C4-2B (cell line): Measurements from ENCODE around the gene LIM2.

Experiments
- ZFX ChIP-seq: fragments of 450-650 bp; IDR thresholded peaks from 2 replicates; pipeline ENCODE4 v1.6.1; 2017
- TF ChIP-seq, protein P1 (sequence below): fragments of 450-650 bp; conservative IDR thresholded peaks from 2 replicates; pipeline ENCODE4 v1.5.1; 2017; ENCODE audit warnings: mild to moderate bottlenecking

DNA sequence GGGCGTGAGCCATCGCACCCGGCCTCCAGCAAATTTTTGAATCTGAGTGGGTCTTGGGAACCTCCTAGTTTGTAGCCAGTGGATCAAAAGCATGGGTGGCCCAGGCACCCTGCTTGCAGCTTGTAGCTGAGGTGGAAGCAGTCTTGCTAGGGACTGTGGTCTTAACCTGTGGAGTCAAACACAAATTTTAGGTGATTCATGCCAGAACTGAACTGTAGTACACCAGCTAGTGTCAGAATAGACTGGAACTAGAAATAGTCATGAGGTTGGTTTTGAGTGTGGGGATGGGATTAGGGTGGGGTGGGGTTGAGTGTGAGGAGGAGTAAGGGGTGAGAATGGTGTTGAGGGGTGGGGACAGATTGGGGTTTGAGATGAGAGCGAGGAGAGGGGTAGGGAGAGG, 5.8 kb downstream of the LIM2 start:
- TF ChIP-seq, protein P1, sequence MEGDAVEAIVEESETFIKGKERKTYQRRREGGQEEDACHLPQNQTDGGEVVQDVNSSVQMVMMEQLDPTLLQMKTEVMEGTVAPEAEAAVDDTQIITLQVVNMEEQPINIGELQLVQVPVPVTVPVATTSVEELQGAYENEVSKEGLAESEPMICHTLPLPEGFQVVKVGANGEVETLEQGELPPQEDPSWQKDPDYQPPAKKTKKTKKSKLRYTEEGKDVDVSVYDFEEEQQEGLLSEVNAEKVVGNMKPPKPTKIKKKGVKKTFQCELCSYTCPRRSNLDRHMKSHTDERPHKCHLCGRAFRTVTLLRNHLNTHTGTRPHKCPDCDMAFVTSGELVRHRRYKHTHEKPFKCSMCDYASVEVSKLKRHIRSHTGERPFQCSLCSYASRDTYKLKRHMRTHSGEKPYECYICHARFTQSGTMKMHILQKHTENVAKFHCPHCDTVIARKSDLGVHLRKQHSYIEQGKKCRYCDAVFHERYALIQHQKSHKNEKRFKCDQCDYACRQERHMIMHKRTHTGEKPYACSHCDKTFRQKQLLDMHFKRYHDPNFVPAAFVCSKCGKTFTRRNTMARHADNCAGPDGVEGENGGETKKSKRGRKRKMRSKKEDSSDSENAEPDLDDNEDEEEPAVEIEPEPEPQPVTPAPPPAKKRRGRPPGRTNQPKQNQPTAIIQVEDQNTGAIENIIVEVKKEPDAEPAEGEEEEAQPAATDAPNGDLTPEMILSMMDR = no peak
- TF ChIP-seq ZFX = no peak
